Transverse colon (tissue), 4 donors: ENCODE results near the gene RNF145. TPM values are rescaled to one million over a fixed set of nuclear protein-coding genes. Genes with fewer than 3 reads are reported as not detected.

ENCODE experiments used
- DNase-seq: peaks from one replicate; pipeline ENCODE4 v3.0.0-alpha.2; 2019
- H3K27ac ChIP-seq, 4 donors: fragments of 200-600 bp; sonication (generic); 2 replicates each; pipeline ENCODE4 v1.5.1; 2016 to 2018; ENCODE audit warnings: inconsistent platforms in 4 of 4
- H3K27me3 ChIP-seq: fragments of 200-600 bp; sonication (generic); 2 replicates; pipeline ENCODE4 v1.5.1; 2017; ENCODE audit warnings: inconsistent platforms
- H3K36me3 ChIP-seq, 4 donors: fragments of 200-600 bp; sonication (generic); 2 replicates each; pipeline ENCODE4 v1.5.1; 2017 to 2019; ENCODE audit warnings: inconsistent platforms in 4 of 4
- H3K4me1 ChIP-seq, 4 donors: fragments of 200-600 bp; sonication (generic); 2 replicates each; pipeline ENCODE4 v1.5.1; 2017 to 2020; ENCODE audit warnings: inconsistent platforms in 4 of 4
- H3K4me3 ChIP-seq, 4 donors: fragments of 200-600 bp; sonication (generic); 1 replicate in 1 of 4; 2 replicates in 3 of 4; pipeline versions ENCODE4 v1.5.1 to v1.6.1; 2017 to 2019; ENCODE audit warnings: inconsistent platforms in 4 of 4
- H3K9me3 ChIP-seq, 2 donors: fragments of 200-600 bp; sonication (generic); 2 replicates each; pipeline ENCODE4 v1.5.1; 2017 to 2019; ENCODE audit warnings: inconsistent platforms in 2 of 2
- EP300 ChIP-seq: sonication (generic); formaldehyde crosslinking; IDR thresholded peaks from one replicate; pipeline ENCODE4 v1.6.1; 2017; ENCODE audit warnings: antibody characterized with exemption, low read depth
- POLR2A ChIP-seq: fragments of 450-650 bp; IDR thresholded peaks from one replicate; pipeline ENCODE4 v1.6.1; 2016; ENCODE audit warnings: antibody characterized with exemption, mild to moderate bottlenecking, moderate library complexity
- POLR2AphosphoS5 ChIP-seq, 3 donors: sonication (generic); formaldehyde crosslinking; IDR thresholded peaks; one replicate each; pipeline ENCODE4 v1.6.1; 2016; ENCODE audit warnings: antibody characterized with exemption in 3 of 3
- WGBS, 2 donors: methylation state at CpG; one replicate each; pipeline ENCODE4 v1.1.5; 2018; ENCODE audit warnings: low coverage in 1 of 2; 5-methylcytosine and 5-hydroxymethylcytosine counted together
- in situ Hi-C, 4 donors: fragments of 200-750 bp; cut with MboI; loops; one replicate each; pipeline versions ENCODE4 v1.15.0 to v1.15.1; 2017; ENCODE audit warnings: low sequenced_read_pairs in 3 of 4, low pct_ligation_motif_present in 1 of 4, low pct_unique_long_range_greater_than_20kb in 1 of 4
- intact Hi-C: fragments of 100-400 bp; cut with DNase I; formaldehyde crosslinking; loops from one replicate; pipeline ENCODE4 v1.15.1; 2023; ENCODE audit warnings: low total_unique reads
- total RNA-seq, 4 donors: library from RNA; depleted of rRNA; stranded (reverse); fragments of >200 nt; gene quantifications; one replicate each; pipeline ENCODE4 v1.1.0, GENCODE V29; 2016
- TF ChIP-seq, protein P1 (sequence below), 5 experiments: fragments of 200-600 bp in 3 of 5; fragments of 450-650 bp in 2 of 5; sonication (generic) in 3 of 5; IDR thresholded peaks; 1 replicate in 2 of 5; 2 replicates in 3 of 5; pipeline ENCODE4 v1.5.1; 2016 to 2017; ENCODE audit warnings: antibody characterized with exemption in 5 of 5, inconsistent platforms in 3 of 5, mild to moderate bottlenecking in 2 of 5, moderate library complexity in 1 of 5

Gene RNF145
- total RNA-seq, 4 donors from 2014 or later, result 11.5 to 59.4 (median 29.2) TPM

DNA sequence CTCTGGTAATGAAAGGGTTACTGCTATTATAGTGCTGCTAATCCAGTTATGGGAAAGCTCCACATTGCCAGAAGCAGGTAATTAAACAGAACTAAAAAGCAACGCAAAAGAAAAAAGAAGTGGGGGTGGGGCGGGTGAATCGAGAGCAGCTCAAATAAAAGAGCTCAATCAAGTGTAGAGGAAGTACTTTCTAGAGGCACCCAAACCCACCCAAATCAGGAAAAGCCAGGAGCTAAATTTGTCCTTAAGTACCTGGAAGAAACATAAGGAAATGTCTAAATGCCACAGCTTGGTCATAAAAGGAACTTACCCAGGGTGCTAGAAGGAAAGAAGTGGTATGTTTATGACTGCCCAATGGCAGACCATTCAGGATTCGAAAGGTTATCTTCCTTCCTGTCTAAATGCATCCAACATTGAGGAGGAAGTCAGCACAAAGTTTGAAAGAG is 2.4 kb upstream of the RNF145 start:
- WGBS, 2 donors, result 22 to 31% methylated on average over 1 to 4 of the region's 4 CpGs
- intact Hi-C loops, result no loop called here
- Histone ChIP-seq H3K4me1 (peaks cover 0 to 35% (median 26%) of the 10 kb centered on the region in 4 donors), H3K27me3 (no peaks in the 10 kb centered on the region), H3K27ac (peak overlapping the region; percentile 96 to 99 (median 98)), H3K9me3 (no peaks in the 10 kb centered on the region), H3K4me3 (no peak overlapping the region), H3K36me3 (no peaks in the 10 kb centered on the region)
- in situ Hi-C loops, result no loop called here
- TF ChIP-seq POLR2AphosphoS5 (IDR thresholded peaks at IDR 0.05) (no peak), POLR2A (no peak), EP300 (no peak)
- TF ChIP-seq, protein P1, sequence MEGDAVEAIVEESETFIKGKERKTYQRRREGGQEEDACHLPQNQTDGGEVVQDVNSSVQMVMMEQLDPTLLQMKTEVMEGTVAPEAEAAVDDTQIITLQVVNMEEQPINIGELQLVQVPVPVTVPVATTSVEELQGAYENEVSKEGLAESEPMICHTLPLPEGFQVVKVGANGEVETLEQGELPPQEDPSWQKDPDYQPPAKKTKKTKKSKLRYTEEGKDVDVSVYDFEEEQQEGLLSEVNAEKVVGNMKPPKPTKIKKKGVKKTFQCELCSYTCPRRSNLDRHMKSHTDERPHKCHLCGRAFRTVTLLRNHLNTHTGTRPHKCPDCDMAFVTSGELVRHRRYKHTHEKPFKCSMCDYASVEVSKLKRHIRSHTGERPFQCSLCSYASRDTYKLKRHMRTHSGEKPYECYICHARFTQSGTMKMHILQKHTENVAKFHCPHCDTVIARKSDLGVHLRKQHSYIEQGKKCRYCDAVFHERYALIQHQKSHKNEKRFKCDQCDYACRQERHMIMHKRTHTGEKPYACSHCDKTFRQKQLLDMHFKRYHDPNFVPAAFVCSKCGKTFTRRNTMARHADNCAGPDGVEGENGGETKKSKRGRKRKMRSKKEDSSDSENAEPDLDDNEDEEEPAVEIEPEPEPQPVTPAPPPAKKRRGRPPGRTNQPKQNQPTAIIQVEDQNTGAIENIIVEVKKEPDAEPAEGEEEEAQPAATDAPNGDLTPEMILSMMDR (IDR thresholded peaks at IDR 0.05), result no peak
- DNase-seq, result peak; percentile 48

DNA sequence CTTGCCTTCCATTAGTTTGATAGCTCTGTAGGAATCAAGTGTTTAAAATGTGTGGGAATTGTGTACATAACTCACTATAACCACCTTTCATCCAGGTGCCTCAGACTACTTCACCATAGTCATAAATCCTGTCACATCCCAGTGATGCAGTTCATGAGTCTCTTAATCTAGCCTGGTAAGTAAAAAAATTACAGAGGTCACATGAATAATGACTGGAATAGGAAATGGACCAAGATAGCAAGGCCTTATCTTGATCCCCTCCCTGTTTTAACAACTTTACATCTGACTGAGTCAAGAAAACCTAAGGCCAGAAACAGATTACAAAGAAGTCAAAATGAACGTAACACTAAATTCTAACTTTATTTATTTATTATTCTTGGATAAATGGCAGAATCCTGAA is 1.5 kb upstream of the RNF145 start:
- no peak for DNase-seq
- no peaks in the 10 kb centered on the region for H3K9me3 ChIP-seq
- H3K27me3 ChIP-seq, result no peaks in the 10 kb centered on the region
- TF ChIP-seq POLR2AphosphoS5 (IDR thresholded peaks at IDR 0.05), result no peak
- TF ChIP-seq POLR2A, result no peak
- TF ChIP-seq EP300, result no peak
- TF ChIP-seq, protein P1 (IDR thresholded peaks at IDR 0.05), result no peak
- in situ Hi-C loops (no loop called here), intact Hi-C loops (no loop called here)
- H3K4me1 ChIP-seq, result peaks cover 6 to 44% (median 35%) of the 10 kb centered on the region in 4 donors
- WGBS, 2 donors, result 57 to 60% methylated on average over 1 of the region's 1 CpG
- H3K27ac ChIP-seq, result peak overlapping the region; percentile 96 to 99 (median 98)
- no peak overlapping the region for H3K4me3 ChIP-seq
- no peaks in the 10 kb centered on the region for H3K36me3 ChIP-seq

DNA sequence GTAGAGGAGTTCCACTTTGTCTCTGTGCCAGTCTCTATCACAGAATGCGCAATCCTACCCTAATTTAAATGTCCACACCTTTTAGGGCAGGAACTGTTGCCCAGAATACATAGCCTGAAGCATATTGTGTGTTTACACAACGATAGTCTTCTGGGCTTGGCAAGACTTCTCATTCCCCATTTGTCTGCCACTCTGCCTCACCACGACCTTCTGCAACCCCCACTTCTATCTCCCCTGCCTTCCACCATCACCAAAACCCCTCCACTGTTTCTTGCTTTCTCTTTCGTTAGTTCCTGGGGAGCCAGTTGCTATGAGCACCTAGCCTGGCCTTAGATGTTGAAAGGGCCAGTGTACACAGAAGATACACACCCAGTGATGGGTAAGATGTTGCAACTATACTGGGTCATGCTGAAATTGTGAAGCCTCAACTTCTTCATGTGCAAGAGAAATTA is 883 bp upstream of the RNF145 start:
- DNase-seq, result peak; percentile 12

More for the DNA sequence above, 883 bp upstream of the RNF145 start:
- H3K4me3 ChIP-seq, result peak overlapping the region in 2 of 4 donors; percentile 98 to 99
- 31% methylated on average over 4 of the region's 4 CpGs; no CpG with 5 or more reads in 1 of the 2 donors for WGBS, 2 donors
- peak overlapping the region; percentile 96 to 99 (median 98) for H3K27ac ChIP-seq
- in situ Hi-C loops (no loop called here), intact Hi-C loops (no loop called here)
- no peaks in the 10 kb centered on the region for H3K36me3 ChIP-seq
- TF ChIP-seq POLR2A, result no peak
- no peak for TF ChIP-seq POLR2AphosphoS5 (IDR thresholded peaks at IDR 0.05)
- no peak for TF ChIP-seq EP300
- TF ChIP-seq, protein P1 (IDR thresholded peaks at IDR 0.05), result no peak
- no peaks in the 10 kb centered on the region for H3K9me3 ChIP-seq
- peaks cover 12 to 50% (median 39%) of the 10 kb centered on the region in 4 donors for H3K4me1 ChIP-seq
- H3K27me3 ChIP-seq, result no peaks in the 10 kb centered on the region
